ENCODE results near the gene CORIN. TPM values are rescaled to one million over a fixed set of nuclear protein-coding genes. Genes with fewer than 3 reads are reported as not detected.

Gene CORIN
- total RNA-seq, 1 donor from 2014 or later: not detected

GRCh38 chr4:47717188-47717587, 120.7 kb downstream of the CORIN start:
- TF ChIP-seq, protein P1, sequence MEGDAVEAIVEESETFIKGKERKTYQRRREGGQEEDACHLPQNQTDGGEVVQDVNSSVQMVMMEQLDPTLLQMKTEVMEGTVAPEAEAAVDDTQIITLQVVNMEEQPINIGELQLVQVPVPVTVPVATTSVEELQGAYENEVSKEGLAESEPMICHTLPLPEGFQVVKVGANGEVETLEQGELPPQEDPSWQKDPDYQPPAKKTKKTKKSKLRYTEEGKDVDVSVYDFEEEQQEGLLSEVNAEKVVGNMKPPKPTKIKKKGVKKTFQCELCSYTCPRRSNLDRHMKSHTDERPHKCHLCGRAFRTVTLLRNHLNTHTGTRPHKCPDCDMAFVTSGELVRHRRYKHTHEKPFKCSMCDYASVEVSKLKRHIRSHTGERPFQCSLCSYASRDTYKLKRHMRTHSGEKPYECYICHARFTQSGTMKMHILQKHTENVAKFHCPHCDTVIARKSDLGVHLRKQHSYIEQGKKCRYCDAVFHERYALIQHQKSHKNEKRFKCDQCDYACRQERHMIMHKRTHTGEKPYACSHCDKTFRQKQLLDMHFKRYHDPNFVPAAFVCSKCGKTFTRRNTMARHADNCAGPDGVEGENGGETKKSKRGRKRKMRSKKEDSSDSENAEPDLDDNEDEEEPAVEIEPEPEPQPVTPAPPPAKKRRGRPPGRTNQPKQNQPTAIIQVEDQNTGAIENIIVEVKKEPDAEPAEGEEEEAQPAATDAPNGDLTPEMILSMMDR (IDR thresholded peaks at IDR 0.05; ENCODE audit: insufficient read depth, low read length, poor library complexity, severe bottlenecking): no peak
- Histone ChIP-seq H3K4me3 (ENCODE audit: low read depth, low read length) (no peak overlapping the region), H3K36me3 (ENCODE audit: control insufficient read depth, insufficient read depth, low read length) (no peaks in the 10 kb centered on the region), H3K27me3 (ENCODE audit: control insufficient read depth, insufficient read depth, low read length) (peaks cover 2% of the 10 kb centered on the region)
- no peak for DNase-seq (ENCODE audit: low read depth)

DNA sequence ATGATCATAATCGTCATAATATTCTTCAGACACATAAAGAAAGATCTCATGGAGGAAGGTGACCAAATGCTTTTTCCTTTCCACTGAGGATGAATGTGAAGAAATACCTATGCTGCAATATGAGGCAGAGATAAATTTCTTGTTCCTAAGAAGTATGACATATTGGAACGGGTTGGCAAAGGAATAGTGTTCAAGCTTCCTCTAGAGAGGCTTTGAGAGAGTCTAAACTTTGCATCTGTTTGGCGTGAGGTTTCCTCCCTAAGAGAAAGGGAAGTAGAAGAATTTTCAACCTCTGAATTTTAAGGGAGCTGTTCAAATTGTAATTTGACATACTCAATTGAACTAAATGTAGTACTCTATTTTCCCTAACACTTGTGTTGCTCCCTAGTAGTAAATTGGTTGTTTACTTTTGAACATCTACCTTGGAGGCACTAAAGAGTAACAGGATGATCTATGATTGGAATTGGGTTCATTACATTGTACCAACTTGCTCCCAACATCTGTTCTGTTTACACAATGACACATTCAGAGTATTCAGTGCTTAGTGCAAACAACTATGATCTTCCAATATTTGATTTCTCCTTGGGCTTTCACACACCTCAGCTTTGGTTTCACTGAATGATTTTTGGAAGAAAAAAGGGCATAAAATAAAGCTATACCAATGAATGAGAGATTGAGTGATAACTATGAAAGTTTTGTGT, 122.0 kb downstream of the CORIN start:
- no peaks in the 10 kb centered on the region for H3K36me3 ChIP-seq (ENCODE audit: control insufficient read depth, insufficient read depth, low read length)
- peaks cover 2% of the 10 kb centered on the region for H3K27me3 ChIP-seq (ENCODE audit: control insufficient read depth, insufficient read depth, low read length)
- DNase-seq (ENCODE audit: low read depth): no peak
- no peak overlapping the region for H3K4me3 ChIP-seq (ENCODE audit: low read depth, low read length)
- TF ChIP-seq, protein P1 (IDR thresholded peaks at IDR 0.05; ENCODE audit: insufficient read depth, low read length, poor library complexity, severe bottlenecking): no peak

- Histone ChIP-seq H3K36me3 (ENCODE audit: control insufficient read depth, insufficient read depth, low read length) (no peaks in the 10 kb centered on the region), H3K4me3 (ENCODE audit: low read depth, low read length) (no peak overlapping the region), H3K27me3 (ENCODE audit: control insufficient read depth, insufficient read depth, low read length) (peaks cover 2% of the 10 kb centered on the region)
- DNase-seq (ENCODE audit: low read depth): no peak
- TF ChIP-seq, protein P1 (IDR thresholded peaks at IDR 0.05; ENCODE audit: insufficient read depth, low read length, poor library complexity, severe bottlenecking): no peak
These were observed 123.6 kb downstream of the CORIN start for GRCh38 chr4:47714269-47714668.

- TF ChIP-seq, protein P1 (IDR thresholded peaks at IDR 0.05; ENCODE audit: insufficient read depth, low read length, poor library complexity, severe bottlenecking): no peak
- Histone ChIP-seq H3K36me3 (ENCODE audit: control insufficient read depth, insufficient read depth, low read length) (no peaks in the 10 kb centered on the region), H3K4me3 (ENCODE audit: low read depth, low read length) (no peak overlapping the region), H3K27me3 (ENCODE audit: control insufficient read depth, insufficient read depth, low read length) (peaks cover 2% of the 10 kb centered on the region)
- no peak for DNase-seq (ENCODE audit: low read depth)
These were observed 124.6 kb downstream of the CORIN start for GRCh38 chr4:47713129-47713834.

GRCh38 chr4:47711646-47712045, 126.2 kb downstream of the CORIN start:
- no peak for DNase-seq (ENCODE audit: low read depth)
- TF ChIP-seq, protein P1 (IDR thresholded peaks at IDR 0.05; ENCODE audit: insufficient read depth, low read length, poor library complexity, severe bottlenecking): no peak
- Histone ChIP-seq H3K27me3 (ENCODE audit: control insufficient read depth, insufficient read depth, low read length) (no peaks in the 10 kb centered on the region), H3K4me3 (ENCODE audit: low read depth, low read length) (no peak overlapping the region), H3K36me3 (ENCODE audit: control insufficient read depth, insufficient read depth, low read length) (no peaks in the 10 kb centered on the region)
